Measurements from ENCODE around the gene PHRF1. TPM values are rescaled to one million over a fixed set of nuclear protein-coding genes. Genes with fewer than 3 reads are reported as not detected.

The PHRF1 gene
- total and polyA plus RNA-seq, 9 donors, result 3.8 to 34.2 (median 28.8) TPM

DNA sequence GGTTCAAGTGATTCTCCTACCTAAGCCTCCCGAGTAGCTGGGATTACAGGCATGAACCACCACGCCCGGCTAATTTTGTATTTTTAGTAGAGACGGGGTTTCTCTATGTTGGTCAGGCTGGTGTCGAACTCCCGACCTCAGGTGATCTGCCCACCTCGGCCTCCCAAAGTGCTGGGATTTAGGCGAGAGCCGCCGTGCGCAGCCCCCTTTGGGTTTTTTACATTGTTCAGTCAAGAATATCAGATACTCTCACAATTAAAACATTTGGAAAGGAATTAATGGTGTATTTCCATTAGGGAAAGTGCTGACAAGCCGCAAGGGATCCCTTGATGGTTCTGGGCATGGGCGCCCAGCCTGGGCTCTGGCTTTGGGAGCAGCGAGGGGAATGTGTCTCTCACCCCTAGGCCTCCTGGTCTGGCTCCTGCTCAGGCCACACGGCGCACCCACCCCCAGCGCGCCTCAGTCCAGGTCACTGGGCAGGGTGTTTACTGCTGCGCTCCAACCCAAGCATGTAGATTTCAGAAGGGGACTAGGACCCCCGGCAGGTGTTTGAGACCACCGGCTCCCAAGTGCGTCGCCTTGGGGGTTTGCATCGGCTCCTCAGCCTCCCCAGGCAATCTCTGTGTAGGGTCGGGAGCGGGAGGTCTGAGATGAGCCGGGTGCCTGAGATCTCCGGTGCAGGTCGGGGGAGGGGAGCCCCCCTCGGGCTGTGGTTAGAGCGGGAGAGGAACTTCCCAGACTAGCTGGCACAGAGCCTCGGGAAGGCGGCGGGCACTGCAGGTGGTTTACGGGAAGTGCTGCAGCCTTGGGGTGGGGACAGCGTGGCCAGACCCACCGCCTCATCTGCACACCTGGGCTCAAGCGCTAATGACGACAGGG, 40.3 kb downstream of the PHRF1 start:
- peak in 3 of 5 donors; percentile 37 to 68 (median 59) for DNase-seq
- H3K36me3 ChIP-seq, result no peaks in the 10 kb centered on the region
- peak overlapping the region; percentile 59 for H3K4me3 ChIP-seq
- H3K4me1 ChIP-seq (ENCODE audit: insufficient read depth), result peaks cover 8% of the 10 kb centered on the region
- TF ChIP-seq, protein P1, sequence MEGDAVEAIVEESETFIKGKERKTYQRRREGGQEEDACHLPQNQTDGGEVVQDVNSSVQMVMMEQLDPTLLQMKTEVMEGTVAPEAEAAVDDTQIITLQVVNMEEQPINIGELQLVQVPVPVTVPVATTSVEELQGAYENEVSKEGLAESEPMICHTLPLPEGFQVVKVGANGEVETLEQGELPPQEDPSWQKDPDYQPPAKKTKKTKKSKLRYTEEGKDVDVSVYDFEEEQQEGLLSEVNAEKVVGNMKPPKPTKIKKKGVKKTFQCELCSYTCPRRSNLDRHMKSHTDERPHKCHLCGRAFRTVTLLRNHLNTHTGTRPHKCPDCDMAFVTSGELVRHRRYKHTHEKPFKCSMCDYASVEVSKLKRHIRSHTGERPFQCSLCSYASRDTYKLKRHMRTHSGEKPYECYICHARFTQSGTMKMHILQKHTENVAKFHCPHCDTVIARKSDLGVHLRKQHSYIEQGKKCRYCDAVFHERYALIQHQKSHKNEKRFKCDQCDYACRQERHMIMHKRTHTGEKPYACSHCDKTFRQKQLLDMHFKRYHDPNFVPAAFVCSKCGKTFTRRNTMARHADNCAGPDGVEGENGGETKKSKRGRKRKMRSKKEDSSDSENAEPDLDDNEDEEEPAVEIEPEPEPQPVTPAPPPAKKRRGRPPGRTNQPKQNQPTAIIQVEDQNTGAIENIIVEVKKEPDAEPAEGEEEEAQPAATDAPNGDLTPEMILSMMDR (IDR thresholded peaks at IDR 0.05), result no peak
- TF ChIP-seq EP300 (IDR thresholded peaks at IDR 0.05), result no peak
- TF ChIP-seq POLR2A (IDR thresholded peaks at IDR 0.05), result no peak
- H3K9me3 ChIP-seq, result no peaks in the 10 kb centered on the region
- 81 to 84% (median 83%) methylated on average over 36 to 39 of the region's 39 CpGs for WGBS, 3 donors
- intact Hi-C loops (cut with DNase I), result loop anchor here in 1 of 4 donors (10.0 kb wide), 1 partner anchor 58 kb away; no protein-coding TSS in a partner anchor
- no peaks in the 10 kb centered on the region for H3K27me3 ChIP-seq
- H3K27ac ChIP-seq, result peak overlapping the region in 1 of 2 donors; percentile 80

DNA sequence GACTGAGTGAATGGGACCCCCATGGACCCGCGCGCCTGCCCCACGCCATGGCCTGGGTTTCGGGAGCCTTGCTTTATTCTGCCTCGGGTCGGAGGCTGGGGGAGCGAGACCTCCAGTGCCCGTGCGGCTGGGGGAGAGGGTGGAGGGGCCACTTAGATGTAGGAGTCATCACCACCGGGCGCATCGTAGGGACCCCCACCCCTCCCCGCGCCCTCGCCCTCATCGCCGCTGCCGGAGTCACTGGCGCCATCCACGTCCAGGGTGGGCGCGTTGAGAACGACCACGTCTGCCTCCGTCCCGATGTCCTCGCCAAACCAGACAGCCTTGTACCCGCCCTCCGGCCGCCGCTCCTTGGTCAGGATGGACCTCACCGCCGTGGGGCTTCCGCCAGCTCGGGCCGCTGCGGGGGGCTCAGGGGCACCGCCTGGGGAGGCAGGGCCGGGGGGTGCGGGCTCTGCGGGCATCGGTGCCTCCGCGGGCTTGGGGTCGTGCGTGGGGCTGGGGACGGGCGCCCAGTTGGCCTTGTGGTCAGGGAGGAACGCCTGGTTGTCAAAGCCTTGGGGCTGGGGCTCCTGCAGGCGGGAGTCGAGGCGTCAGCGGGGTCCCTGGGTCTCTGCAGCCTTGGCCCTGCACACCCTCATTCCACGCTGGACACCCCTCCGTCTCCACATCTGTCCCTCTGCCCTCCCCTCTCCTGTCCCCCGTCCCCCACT, 41.1 kb downstream of the PHRF1 start:
- DNase-seq, result peak in 3 of 5 donors; percentile 16 to 51 (median 50)
- TF ChIP-seq EP300 (IDR thresholded peaks at IDR 0.05), result no peak
- TF ChIP-seq, protein P1 (IDR thresholded peaks at IDR 0.05), result no peak
- TF ChIP-seq POLR2A (IDR thresholded peaks at IDR 0.05), result no peak

DNA sequence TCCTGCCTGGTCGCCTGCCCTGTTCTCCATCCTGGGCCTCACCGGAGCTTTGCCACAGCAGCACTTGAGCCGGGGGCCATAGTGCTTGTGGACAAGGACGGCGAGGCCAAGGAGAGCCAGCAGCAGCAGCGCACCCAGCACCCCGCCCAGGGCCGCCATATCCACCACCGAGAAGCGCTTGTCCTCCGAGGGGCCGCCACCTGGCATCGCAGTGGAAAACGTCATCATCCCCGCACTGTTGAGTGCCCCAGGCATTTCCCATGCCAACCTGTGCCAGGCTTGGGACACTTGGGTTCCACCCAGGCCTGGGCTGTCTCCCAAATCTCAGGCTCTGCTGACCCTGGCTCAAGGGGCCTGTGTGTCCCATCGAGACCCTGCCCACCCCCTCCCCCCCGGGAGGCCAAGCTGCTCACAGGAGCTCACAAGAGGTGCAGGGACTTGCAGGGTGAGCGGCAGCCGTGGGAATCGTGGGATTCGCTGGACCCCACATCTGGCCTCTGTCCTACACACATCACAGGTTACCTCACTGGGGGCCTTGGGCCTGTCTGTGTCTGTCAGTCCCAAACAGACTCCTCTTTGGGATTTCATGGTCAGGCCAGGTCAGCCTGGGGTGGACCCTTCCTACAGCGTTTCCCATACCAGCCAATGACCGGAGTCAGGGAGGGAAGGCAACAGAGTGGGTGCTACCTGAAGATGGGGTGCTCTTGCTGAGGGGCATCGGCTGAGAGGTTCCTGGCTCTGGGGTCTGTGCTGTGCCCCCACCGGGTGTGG, 41.8 kb downstream of the PHRF1 start:
- TF ChIP-seq POLR2A (IDR thresholded peaks at IDR 0.05), result no peak
- TF ChIP-seq EP300 (IDR thresholded peaks at IDR 0.05), result no peak
- TF ChIP-seq, protein P1 (IDR thresholded peaks at IDR 0.05), result no peak
- intact Hi-C loops (cut with DNase I), result loop anchor here in 1 of 4 donors (10.0 kb wide), 1 partner anchor 57 kb away; no protein-coding TSS in a partner anchor
- Histone ChIP-seq H3K36me3 (no peaks in the 10 kb centered on the region), H3K4me3 (no peak overlapping the region), H3K27ac (no peak overlapping the region), H3K4me1 (ENCODE audit: insufficient read depth) (peaks cover 8% of the 10 kb centered on the region), H3K9me3 (no peaks in the 10 kb centered on the region), H3K27me3 (no peaks in the 10 kb centered on the region)
- DNase-seq, result peak in 3 of 5 donors; percentile 11 to 47 (median 29)
- WGBS, 3 donors, result 91 to 93% (median 93%) methylated on average over 24 to 25 of the region's 25 CpGs

More for the DNA sequence above, 41.1 kb downstream of the PHRF1 start:
- H3K4me3 ChIP-seq, result no peak overlapping the region
- intact Hi-C loops (cut with DNase I), result loop anchor here in 1 of 4 donors (10.0 kb wide), 1 partner anchor 57 kb away; no protein-coding TSS in a partner anchor
- H3K4me1 ChIP-seq (ENCODE audit: insufficient read depth), result peaks cover 8% of the 10 kb centered on the region
- H3K27ac ChIP-seq, result no peak overlapping the region
- WGBS, 3 donors, result 91 to 93% (median 92%) methylated on average over 53 to 57 of the region's 57 CpGs
- H3K36me3 ChIP-seq, result no peaks in the 10 kb centered on the region
- no peaks in the 10 kb centered on the region for H3K27me3 ChIP-seq
- H3K9me3 ChIP-seq, result no peaks in the 10 kb centered on the region

All from ovary (tissue), 9 donors.